ENCODE measurements around the gene SERPINI1. TPM values are rescaled to one million over a fixed set of nuclear protein-coding genes. Genes with fewer than 3 reads are reported as not detected.

Gene SERPINI1
- total RNA-seq, 1 donor from 2014 or later = 4.6 TPM

- DNase-seq (ENCODE audit: missing footprints) (no peak), ATAC-seq (peak; percentile 80)
- intact Hi-C loops (cut with DNase I) = no loop called here
Observed at GRCh38 chr3:167864552-167864874, 129.0 kb downstream of the SERPINI1 start.

GRCh38 chr3:167866331-167866730 lies 130.8 kb downstream of the SERPINI1 start:
- no peak for ATAC-seq
- no peak for DNase-seq (ENCODE audit: missing footprints)
- intact Hi-C loops (cut with DNase I) = no loop called here

DNA sequence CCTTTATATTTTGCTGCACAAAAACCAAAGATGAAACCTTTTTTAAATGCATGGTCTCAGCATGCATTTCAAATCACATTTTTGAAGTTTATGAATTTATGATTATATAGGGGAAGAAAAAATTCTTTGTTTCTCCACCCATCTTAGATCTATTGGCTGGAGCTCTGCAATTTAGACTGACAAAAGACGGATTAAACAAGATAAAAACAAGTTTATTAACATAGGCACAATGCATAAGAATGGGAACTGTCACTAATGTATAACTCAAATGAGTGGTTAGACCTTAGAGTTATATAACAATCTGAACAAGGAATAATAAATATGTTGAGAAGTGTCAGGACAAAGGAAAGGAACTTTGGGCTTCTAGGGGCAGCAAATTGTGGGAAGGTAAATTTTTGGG lies 132.5 kb downstream of the SERPINI1 start:
- no peak for DNase-seq (ENCODE audit: missing footprints)
- intact Hi-C loops (cut with DNase I) = no loop called here
- ATAC-seq = no peak

GRCh38 chr3:167870181-167870580 lies 134.7 kb downstream of the SERPINI1 start:
- intact Hi-C loops (cut with DNase I) = no loop called here
- no peak for DNase-seq (ENCODE audit: missing footprints)
- ATAC-seq = no peak

- intact Hi-C loops (cut with DNase I) = no loop called here
- ATAC-seq = no peak
- DNase-seq (ENCODE audit: missing footprints) = no peak
Observed at GRCh38 chr3:167870759-167871158, 135.2 kb downstream of the SERPINI1 start.

- no peak for DNase-seq (ENCODE audit: missing footprints)
- intact Hi-C loops (cut with DNase I) = no loop called here
- no peak for ATAC-seq
Observed at GRCh38 chr3:167872032-167872431, 136.5 kb downstream of the SERPINI1 start.

DNA sequence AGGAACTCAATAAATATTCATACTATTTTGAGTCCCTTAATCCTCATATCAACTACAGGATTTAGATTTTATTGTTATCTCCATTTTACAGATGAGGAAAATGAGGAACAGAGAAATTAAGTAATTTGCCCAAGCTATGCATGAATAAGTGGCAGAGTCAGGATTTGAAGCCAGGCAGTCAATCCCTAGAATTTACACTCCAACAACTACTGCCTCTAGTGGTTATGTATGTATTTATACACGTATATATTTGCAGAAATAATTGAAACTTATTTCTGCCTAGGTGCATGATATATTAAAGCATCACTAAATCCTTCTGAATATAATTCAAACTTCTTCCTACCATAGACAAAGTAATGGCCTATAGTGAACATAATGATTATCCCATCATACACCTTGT lies 137.4 kb downstream of the SERPINI1 start:
- DNase-seq (ENCODE audit: missing footprints) = no peak
- no peak for ATAC-seq
- intact Hi-C loops (cut with DNase I) = no loop called here

GRCh38 chr3:167874671-167875372 lies 139.3 kb downstream of the SERPINI1 start:
- intact Hi-C loops (cut with DNase I) = no loop called here
- ATAC-seq (no peak), DNase-seq (ENCODE audit: missing footprints) (no peak)

Other genes starting within 250 kb of the SERPINI1 start
- gene WDR49, start 81.8 kb upstream of the SERPINI1 start, total RNA-seq = 1.9 TPM
- 31.2 TPM for gene PDCD10, start 829 bp upstream of the SERPINI1 start, total RNA-seq